SU-DHL-6 (cell line): ENCODE measurements around the gene CDKN2B.

Source experiments
- H2AFZ ChIP-seq: fragments of 200-600 bp; sonication (generic); 2 replicates; pipeline ENCODE4 v1.6.1; 2014; ENCODE audit warnings: low read depth, mild to moderate bottlenecking, moderate library complexity, mixed read lengths, antibody characterized with exemption, low read length; ENCODE audit not compliant: severe bottlenecking
- H3F3A ChIP-seq: fragments of 200-600 bp; shearing (Covaris generic); 2 replicates; pipeline ENCODE4 v1.6.0; 2016; ENCODE audit warnings: antibody characterized with exemption, mild to moderate bottlenecking; ENCODE audit not compliant: insufficient read depth
- H3K27ac ChIP-seq: fragments of 200-600 bp; sonication (generic); 2 replicates; pipeline ENCODE4 v1.5.1; 2016; ENCODE audit warnings: low read depth, mild to moderate bottlenecking, low read length, moderate library complexity, mixed read lengths
- H3K27me3 ChIP-seq: fragments of 200-600 bp; sonication (generic), shearing (Covaris generic); 2 replicates; pipeline ENCODE4 v1.6.0; 2014; ENCODE audit warnings: mild to moderate bottlenecking, low read length
- H3K36me3 ChIP-seq: fragments of 200-600 bp; sonication (generic); 2 replicates; pipeline ENCODE4 v1.6.1; 2014; ENCODE audit warnings: mild to moderate bottlenecking, low read length, mixed read lengths
- H3K4me2 ChIP-seq: fragments of 300-600, 200-600 bp; shearing (Covaris generic), sonication (generic); 2 replicates; pipeline ENCODE4 v1.6.0; 2014; ENCODE audit warnings: low read length, low read depth, mild to moderate bottlenecking; ENCODE audit not compliant: poor library complexity, severe bottlenecking
- H3K4me3 ChIP-seq: fragments of 200-600 bp; sonication (generic); 2 replicates; pipeline ENCODE4 v1.5.1; 2014; ENCODE audit warnings: antibody characterized with exemption, low read length, mild to moderate bottlenecking, mixed read lengths; ENCODE audit not compliant: insufficient read depth, poor library complexity, severe bottlenecking
- H3K79me2 ChIP-seq: fragments of 200-600 bp; sonication (generic); 2 replicates; pipeline ENCODE4 v1.6.1; 2014; ENCODE audit warnings: mild to moderate bottlenecking, low read length, moderate library complexity; ENCODE audit not compliant: insufficient read depth
- H3K9ac ChIP-seq: fragments of 200-600 bp; sonication (generic); 2 replicates; pipeline ENCODE4 v1.7.0; 2014; ENCODE audit warnings: mild to moderate bottlenecking, low read length
- H3K9me2 ChIP-seq: fragments of 200-600 bp; sonication (generic); replicated peaks from 2 replicates; pipeline ENCODE4 v1.6.1; 2014; ENCODE audit warnings: low read length; ENCODE audit not compliant: insufficient read depth
- H3K9me3 ChIP-seq: fragments of 200-600 bp; sonication (generic); 2 replicates; pipeline ENCODE4 v1.6.1; 2014; ENCODE audit warnings: low read length, mixed read lengths; ENCODE audit not compliant: insufficient read depth
- H4K20me1 ChIP-seq: fragments of 200-600 bp; sonication (generic); 2 replicates; pipeline ENCODE4 v1.6.1; 2014; ENCODE audit warnings: low read depth, mild to moderate bottlenecking, antibody characterized with exemption, low read length, moderate library complexity, mixed read lengths
- CTCF ChIP-seq: fragments of 200-600 bp; sonication (generic); IDR thresholded peaks from one replicate; pipeline ENCODE4 v1.5.1; 2017; ENCODE audit warnings: antibody characterized with exemption, mild to moderate bottlenecking, low read length, moderate library complexity; ENCODE audit not compliant: insufficient read depth, poor library complexity, severe bottlenecking
- EZH2phosphoT487 ChIP-seq: fragments of 200-600 bp; sonication (generic), shearing (Covaris generic); conservative IDR thresholded peaks from 2 replicates; pipeline ENCODE4 v1.6.1; 2018; ENCODE audit warnings: mild to moderate bottlenecking, antibody characterized with exemption, low read length, moderate library complexity, mixed read lengths

The CDKN2B gene

GRCh38 chr9:21969951-21970799, 38.9 kb downstream of the CDKN2B start:
- Histone ChIP-seq H3K4me2 (no peak overlapping the region), H3K36me3 (0 out of 2 replicates have a peak, but pooled peaks cover 13% of the 10 kb centered on the region), H3K9ac (no peak overlapping the region), H3K9me2 (no peaks in the 10 kb centered on the region), H3F3A (no peaks in the 10 kb centered on the region), H3K9me3 (no peaks in the 10 kb centered on the region), H2AFZ (no peak overlapping the region), H3K79me2 (peaks cover 10% of the 10 kb centered on the region; the same call in 1 of the 2 replicates), H3K27ac (no peak overlapping the region), H3K27me3 (no peaks in the 10 kb centered on the region), H3K4me3 (no peak overlapping the region), H4K20me1 (0 out of 2 replicates have a peak, but pooled peaks cover 3% of the 10 kb centered on the region)
- no peak for TF ChIP-seq EZH2phosphoT487
- TF ChIP-seq CTCF = no peak

- Histone ChIP-seq H2AFZ (no peak overlapping the region), H3K9me3 (no peaks in the 10 kb centered on the region), H3K4me2 (no peak overlapping the region), H3K9me2 (no peaks in the 10 kb centered on the region), H4K20me1 (0 out of 2 replicates have a peak, but pooled peaks cover 3% of the 10 kb centered on the region), H3K27ac (no peak overlapping the region), H3K27me3 (no peaks in the 10 kb centered on the region), H3K4me3 (no peak overlapping the region), H3K79me2 (peaks cover 9% of the 10 kb centered on the region; the same call in 1 of the 2 replicates), H3K36me3 (0 out of 2 replicates have a peak, but pooled peaks cover 13% of the 10 kb centered on the region), H3F3A (no peaks in the 10 kb centered on the region), H3K9ac (no peak overlapping the region)
- TF ChIP-seq CTCF = no peak
- no peak for TF ChIP-seq EZH2phosphoT487
These were observed 39.8 kb downstream of the CDKN2B start for GRCh38 chr9:21969011-21969940.

- no peak overlapping the region for H3K4me2 ChIP-seq
- no peak overlapping the region for H3K9ac ChIP-seq
- H2AFZ ChIP-seq = no peak overlapping the region
- H3K79me2 ChIP-seq = peaks cover 9% of the 10 kb centered on the region; the same call in 1 of the 2 replicates
- 0 out of 2 replicates have a peak, but pooled peaks cover 13% of the 10 kb centered on the region for H3K36me3 ChIP-seq
- H3K9me2 ChIP-seq = no peaks in the 10 kb centered on the region
- no peaks in the 10 kb centered on the region for H3K27me3 ChIP-seq
- H4K20me1 ChIP-seq = 0 out of 2 replicates have a peak, but pooled peaks cover 3% of the 10 kb centered on the region
- no peak overlapping the region for H3K27ac ChIP-seq
- no peaks in the 10 kb centered on the region for H3F3A ChIP-seq
- no peak for TF ChIP-seq CTCF
- H3K9me3 ChIP-seq = no peaks in the 10 kb centered on the region
- H3K4me3 ChIP-seq = no peak overlapping the region
These were observed 40.6 kb downstream of the CDKN2B start for GRCh38 chr9:21968331-21969010.
